GM18507 (cell line): ENCODE data around the gene C19orf12.
A peak's percentile ranks its signal among the peaks of the same experiment; 100 is the strongest.
"Not testable (repeated sequence)": the region's sequence is repeated elsewhere in the genome, so short reads cannot be mapped to it uniquely, and the experiment has no call there.

Experiments
- DNase-seq: peaks from one replicate; pipeline ENCODE4 v3.0.0; 2011; ENCODE audit warnings: low read depth; ENCODE audit not compliant: insufficient read length; ENCODE audit errors: extremely low spot score
- FAIRE-seq: peaks from 2 replicates; lab custom pipeline; 2011; peaks lifted over from hg19 to GRCh38; lab: Jason Lieb, UNC

The C19orf12 gene

GRCh38 chr19:29680937-29681336 lies 34.1 kb downstream of the C19orf12 start:
- FAIRE-seq, result no peak

GRCh38 chr19:29680447-29680846 lies 34.6 kb downstream of the C19orf12 start:
- peak; percentile 52 for DNase-seq
- peak; percentile 92 for FAIRE-seq

More at GRCh38 chr19:29680937-29681336, 34.1 kb downstream of the C19orf12 start:
- no peak for DNase-seq

GRCh38 chr19:29679598-29680210 lies 35.4 kb downstream of the C19orf12 start:
- FAIRE-seq, result peak; percentile 26
- no peak for DNase-seq

GRCh38 chr19:29678484-29679106 lies 36.5 kb downstream of the C19orf12 start:
- FAIRE-seq (no peak), DNase-seq (no peak)

- no peak for FAIRE-seq
Observed at GRCh38 chr19:29677001-29677817, 37.9 kb downstream of the C19orf12 start.

GRCh38 chr19:29676586-29676985 lies 38.5 kb downstream of the C19orf12 start:
- DNase-seq, result no peak
- no peak for FAIRE-seq

More at GRCh38 chr19:29677001-29677817, 37.9 kb downstream of the C19orf12 start:
- DNase-seq, result no peak

GRCh38 chr19:29675650-29676186 lies 39.3 kb downstream of the C19orf12 start:
- FAIRE-seq (no peak), DNase-seq (no peak)

GRCh38 chr19:29675120-29675649 lies 39.9 kb downstream of the C19orf12 start:
- DNase-seq (no peak), FAIRE-seq (no peak)

- FAIRE-seq (no peak), DNase-seq (no peak)
Observed at GRCh38 chr19:29674374-29675119, 40.5 kb downstream of the C19orf12 start.

- DNase-seq (no peak), FAIRE-seq (no peak)
Observed at GRCh38 chr19:29673451-29674371, 41.4 kb downstream of the C19orf12 start.

- FAIRE-seq (no peak), DNase-seq (peak; percentile 44)
Observed at GRCh38 chr19:29672933-29673336, 42.1 kb downstream of the C19orf12 start.

GRCh38 chr19:29672319-29672932 lies 42.6 kb downstream of the C19orf12 start:
- FAIRE-seq (no peak), DNase-seq (no peak)

- FAIRE-seq (peak; percentile 99), DNase-seq (peak; percentile 43)
Observed at GRCh38 chr19:29671393-29672160, 43.5 kb downstream of the C19orf12 start.

GRCh38 chr19:29671026-29671392 lies 44.1 kb downstream of the C19orf12 start:
- FAIRE-seq, DNase-seq: not testable (repeated sequence)

- FAIRE-seq (no peak), DNase-seq (no peak)
Observed at GRCh38 chr19:29670255-29670654, 44.8 kb downstream of the C19orf12 start.

GRCh38 chr19:29668746-29669609 lies 46.1 kb downstream of the C19orf12 start:
- DNase-seq (no peak), FAIRE-seq (no peak)
